CD4-positive, alpha-beta T cell treated with Interleukin-10 for 1 hour (primary cell): ENCODE data around the gene ZNF600.
A peak's percentile ranks its signal among the peaks of the same experiment; 100 is the strongest.
"Not testable (repeated sequence)": the region's sequence is repeated elsewhere in the genome, so short reads cannot be mapped to it uniquely, and the experiment has no call there.

Experiments
- DNase-seq: peaks from one replicate; pipeline ENCODE4 v3.0.0-alpha.2; 2020

Gene ZNF600

GRCh38 chr19:52786464-52787354, at the start of gene ZNF600:
ZNF600 (minus strand) TSS chr19:52786791; CDS start chr19:52778888, 7,903 bp downstream.
- peak; percentile 79 for DNase-seq

DNA sequence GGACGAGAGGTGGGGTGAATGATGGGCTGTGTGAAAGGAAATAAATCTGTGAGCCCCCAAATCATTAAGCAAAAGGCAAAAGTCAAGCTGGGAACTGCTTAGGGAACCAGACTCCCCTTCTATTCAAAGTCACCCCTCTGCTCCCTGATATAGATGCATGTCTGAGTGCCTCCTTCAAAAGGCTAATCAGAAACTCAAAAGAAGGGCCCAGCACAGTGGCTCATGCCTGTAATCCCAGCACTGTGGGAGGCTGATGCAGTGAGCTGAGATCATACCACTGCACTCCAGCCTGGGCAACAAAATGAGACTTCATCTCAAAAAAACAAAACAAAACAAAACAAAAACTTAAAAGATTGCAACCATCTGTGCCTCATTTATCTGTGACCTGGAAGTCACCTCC, 47.7 kb upstream of the ZNF600 start:
- DNase-seq: not testable (repeated sequence)

DNA sequence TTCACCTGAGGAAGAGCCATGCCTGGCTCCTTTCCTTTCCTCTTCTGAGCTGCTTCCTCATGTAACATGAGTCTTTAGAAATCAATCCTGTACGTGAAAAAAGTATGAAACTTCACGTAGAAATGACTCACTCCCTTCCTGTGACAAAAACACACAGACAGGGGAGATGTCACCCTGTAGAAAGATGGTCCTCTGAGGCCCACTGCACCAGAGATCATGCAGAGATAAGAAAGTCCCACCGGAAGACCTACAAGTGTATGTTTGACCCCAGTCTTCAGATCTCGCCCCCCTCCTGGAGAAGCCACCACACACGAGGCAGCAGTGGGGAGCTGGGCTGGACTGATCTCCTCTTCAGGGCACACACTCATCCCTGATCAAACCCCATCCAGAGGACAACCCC, 47.0 kb upstream of the ZNF600 start:
- DNase-seq: peak; percentile 43

GRCh38 chr19:52829866-52830265, 43.3 kb upstream of the ZNF600 start:
- DNase-seq: not testable (repeated sequence)

DNA sequence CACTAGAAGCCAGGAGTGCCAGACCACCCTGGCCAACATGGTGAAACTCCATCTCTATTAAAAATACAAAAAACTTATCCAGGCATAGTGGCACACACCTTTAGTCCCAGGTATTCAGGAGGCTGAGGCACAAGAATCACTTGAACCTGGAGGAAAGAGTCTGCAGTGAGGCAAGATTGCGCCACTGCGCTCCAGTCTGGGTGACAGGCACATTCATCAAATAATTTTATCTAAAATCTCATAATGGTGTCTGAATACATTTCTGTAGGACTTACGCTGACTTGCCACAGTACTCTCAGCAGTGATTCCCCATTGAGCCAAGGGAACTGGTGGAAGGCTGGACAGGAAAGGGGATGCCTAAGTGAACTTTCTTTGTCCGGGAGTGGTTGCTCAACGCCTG, 39.2 kb upstream of the ZNF600 start:
- no peak for DNase-seq

- no peak for DNase-seq
These were observed 37.1 kb upstream of the ZNF600 start for GRCh38 chr19:52823676-52824075.

- peak; percentile 80 for DNase-seq
These were observed 34.8 kb upstream of the ZNF600 start, which contains the start of gene ZNF28 for GRCh38 chr19:52821204-52821960. ZNF28 (minus strand) TSS chr19:52821633; CDS start chr19:52817958, 3,675 bp downstream.

- DNase-seq: not testable (repeated sequence)
These were observed 34.0 kb upstream of the ZNF600 start for GRCh38 chr19:52820472-52821203.

DNA sequence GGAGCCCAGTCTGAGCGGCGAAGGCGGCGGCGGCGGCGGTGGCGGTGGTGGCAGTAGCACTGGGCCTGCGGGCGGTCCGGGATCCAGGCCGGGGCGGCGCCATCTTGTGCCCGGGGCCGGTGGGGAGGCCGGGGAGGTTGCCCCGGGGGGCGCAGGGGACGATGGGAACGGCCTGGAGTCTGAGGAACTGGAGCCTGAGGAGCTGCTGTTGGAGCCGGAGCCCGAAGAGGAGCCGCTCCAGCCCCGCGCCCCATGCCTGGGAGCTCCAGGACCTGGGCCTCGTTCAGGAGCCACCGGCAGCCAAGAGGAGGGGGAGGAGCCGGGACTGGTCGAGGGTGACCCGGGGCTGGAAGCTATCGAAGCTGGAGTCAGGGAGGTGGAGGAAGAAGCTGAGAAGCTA, 23.2 kb upstream of the ZNF600 start:
- no peak for DNase-seq

- DNase-seq: not testable (repeated sequence)
These were observed 13.5 kb upstream of the ZNF600 start for GRCh38 chr19:52799950-52800640.

DNA sequence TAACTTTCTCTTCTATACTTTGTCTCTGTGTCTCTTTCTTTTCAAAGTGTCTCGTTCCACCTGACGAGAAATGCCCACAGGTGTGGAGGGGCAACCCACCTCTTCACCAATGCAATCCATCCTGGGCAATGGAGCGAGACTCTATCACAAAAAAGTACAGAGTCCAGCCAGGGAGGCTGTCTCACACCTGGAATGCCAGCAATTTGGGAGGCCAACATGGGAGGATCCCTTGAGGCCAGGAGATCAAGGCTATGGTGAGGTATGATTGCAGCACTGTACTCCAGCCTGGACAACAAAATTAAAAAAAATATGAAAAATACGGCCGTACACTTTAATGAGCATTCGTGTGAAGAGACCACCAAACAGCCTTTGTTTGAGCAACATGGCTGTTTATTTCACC, 2.8 kb upstream of the ZNF600 start:
- DNase-seq: no peak

DNA sequence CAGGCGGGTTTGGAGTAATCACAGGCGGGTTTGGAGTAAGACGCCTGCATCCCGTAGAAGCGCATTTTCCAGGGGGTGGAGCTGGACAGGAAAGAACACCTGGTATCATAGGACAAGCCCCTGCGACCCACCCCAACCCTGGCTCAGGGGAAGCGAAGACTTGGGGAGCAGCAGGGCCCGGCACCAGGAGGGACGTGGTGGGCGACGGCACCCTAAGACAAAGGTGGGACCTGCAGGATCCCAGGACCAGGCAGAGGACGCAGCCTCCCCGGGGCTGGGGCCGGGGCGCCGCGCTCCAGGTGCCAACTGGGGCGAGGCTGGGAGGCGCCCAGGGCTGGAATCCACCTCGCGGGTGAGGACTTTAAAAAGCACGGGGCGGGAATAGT, 520 bp downstream of the ZNF600 start:
- DNase-seq: no peak

- no peak for DNase-seq
These were observed 1.1 kb downstream of the ZNF600 start for GRCh38 chr19:52785506-52785905.

GRCh38 chr19:52782864-52783263, 3.7 kb downstream of the ZNF600 start:
- not testable (repeated sequence) for DNase-seq

GRCh38 chr19:52778811-52779210, 7.8 kb downstream of the ZNF600 start:
- DNase-seq: peak; percentile 46

GRCh38 chr19:52756447-52756846, 30.1 kb downstream of the ZNF600 start:
- not testable (repeated sequence) for DNase-seq

- no peak for DNase-seq
These were observed 36.8 kb downstream of the ZNF600 start for GRCh38 chr19:52749780-52750179.

GRCh38 chr19:52748336-52748950, 38.1 kb downstream of the ZNF600 start:
- peak; percentile 60 for DNase-seq

DNA sequence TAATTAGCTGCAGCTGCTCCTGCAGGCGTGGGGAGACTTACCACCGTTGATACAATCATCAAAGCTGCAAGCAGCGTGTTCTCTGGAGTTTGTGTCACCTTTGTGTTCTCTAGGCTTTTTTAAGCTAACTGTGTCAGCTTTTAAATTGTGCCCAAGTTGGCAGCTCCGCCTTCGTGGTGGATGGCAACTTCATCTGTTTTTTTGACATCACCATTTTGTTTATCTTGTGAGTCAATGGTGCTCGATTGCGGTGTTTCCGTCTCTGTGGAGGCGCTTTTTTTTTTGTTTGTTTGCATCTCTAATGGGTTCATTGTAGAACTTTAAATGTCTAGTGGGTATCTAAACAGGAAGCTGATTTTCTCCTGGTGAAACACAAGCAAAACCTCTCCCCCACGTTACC, 40.7 kb downstream of the ZNF600 start:
- peak; percentile 47 for DNase-seq

- no peak for DNase-seq
These were observed 43.5 kb downstream of the ZNF600 start for GRCh38 chr19:52743091-52743490.

DNA sequence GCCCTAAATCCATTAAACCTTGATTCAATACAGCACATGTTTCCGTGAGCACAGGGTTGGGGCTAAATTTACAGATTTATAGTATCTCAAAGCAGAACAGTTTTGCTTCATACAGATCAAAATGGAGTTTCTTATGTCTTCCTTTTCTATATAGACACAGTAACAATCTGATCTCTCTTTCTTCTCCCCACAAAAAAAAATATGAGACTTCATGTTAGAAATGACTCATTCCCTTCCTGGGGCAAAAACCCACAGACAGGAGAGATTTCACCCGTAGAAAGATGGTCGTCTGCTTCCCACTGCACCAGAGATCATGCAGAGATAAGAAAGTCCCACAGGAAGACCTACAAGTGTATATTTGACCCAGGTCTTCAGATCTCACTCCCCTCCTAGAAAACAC, 44.1 kb downstream of the ZNF600 start:
- no peak for DNase-seq

DNA sequence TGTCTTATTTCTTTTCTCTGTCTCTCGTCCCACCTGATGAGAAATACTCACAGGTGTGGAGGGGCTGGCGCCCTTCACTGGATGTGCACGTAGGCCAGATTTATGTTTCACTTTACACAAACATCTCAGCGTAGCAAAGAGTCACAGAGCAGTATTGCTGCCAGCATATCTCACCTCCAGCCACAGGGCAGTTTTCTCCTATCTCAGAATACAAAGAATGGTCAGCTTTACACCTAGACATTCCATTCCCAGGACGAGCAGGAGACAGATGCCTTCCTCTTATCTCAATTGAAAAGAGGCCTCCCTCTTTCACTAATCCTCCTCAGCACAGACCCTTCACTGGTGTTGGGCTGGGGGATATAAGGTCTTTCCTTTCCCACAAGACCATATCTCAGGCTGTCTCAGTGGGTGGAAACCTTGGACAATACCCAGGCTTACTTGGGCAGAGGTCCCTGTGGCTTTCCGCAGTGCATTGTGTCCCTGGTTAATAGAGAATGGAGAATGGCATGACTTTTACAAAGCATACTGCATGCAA, 44.6 kb downstream of the ZNF600 start:
- no peak for DNase-seq
